ENCODE data around the gene CDK14.

DNA sequence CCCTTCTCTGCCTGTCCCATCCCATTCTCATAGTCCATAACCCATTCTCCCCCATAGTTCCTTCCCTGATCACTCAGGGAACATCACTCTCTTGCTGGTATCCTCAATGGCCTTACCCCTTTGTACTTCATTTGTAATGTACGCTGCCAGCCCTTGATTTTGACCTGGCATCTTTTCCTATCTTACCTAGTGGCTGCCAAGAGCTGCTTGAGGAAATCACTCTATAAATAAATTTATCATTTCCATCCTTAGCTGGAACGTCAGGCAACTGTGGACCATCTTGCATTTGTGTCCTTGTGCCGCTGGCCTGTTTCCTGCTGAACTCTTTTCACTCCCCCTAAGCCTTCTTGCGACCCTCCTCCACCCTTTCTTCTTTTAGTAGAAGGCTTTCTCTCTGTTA lies 14.0 kb downstream of the CDK14 start:
- TF ChIP-seq, protein P1, sequence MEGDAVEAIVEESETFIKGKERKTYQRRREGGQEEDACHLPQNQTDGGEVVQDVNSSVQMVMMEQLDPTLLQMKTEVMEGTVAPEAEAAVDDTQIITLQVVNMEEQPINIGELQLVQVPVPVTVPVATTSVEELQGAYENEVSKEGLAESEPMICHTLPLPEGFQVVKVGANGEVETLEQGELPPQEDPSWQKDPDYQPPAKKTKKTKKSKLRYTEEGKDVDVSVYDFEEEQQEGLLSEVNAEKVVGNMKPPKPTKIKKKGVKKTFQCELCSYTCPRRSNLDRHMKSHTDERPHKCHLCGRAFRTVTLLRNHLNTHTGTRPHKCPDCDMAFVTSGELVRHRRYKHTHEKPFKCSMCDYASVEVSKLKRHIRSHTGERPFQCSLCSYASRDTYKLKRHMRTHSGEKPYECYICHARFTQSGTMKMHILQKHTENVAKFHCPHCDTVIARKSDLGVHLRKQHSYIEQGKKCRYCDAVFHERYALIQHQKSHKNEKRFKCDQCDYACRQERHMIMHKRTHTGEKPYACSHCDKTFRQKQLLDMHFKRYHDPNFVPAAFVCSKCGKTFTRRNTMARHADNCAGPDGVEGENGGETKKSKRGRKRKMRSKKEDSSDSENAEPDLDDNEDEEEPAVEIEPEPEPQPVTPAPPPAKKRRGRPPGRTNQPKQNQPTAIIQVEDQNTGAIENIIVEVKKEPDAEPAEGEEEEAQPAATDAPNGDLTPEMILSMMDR (IDR thresholded peaks at IDR 0.05; ENCODE audit: low read depth, low read length): no peak
- no peak for TF ChIP-seq EZH2phosphoT487 (IDR thresholded peaks at IDR 0.05; ENCODE audit: low read depth)

All from OCI-LY3 (cell line).